Measurements from ENCODE around the gene NR2C2AP. TPM values are rescaled to one million over a fixed set of nuclear protein-coding genes. Genes with fewer than 3 reads are reported as not detected.

Gene NR2C2AP
- total RNA-seq, 1 experiment from 2014 or later, result 31.7 TPM

GRCh38 chr19:19211499-19212420 is 8.5 kb upstream of the NR2C2AP start, which contains the start of gene NCAN:
Gene NCAN (plus strand): TSS chr19:19211958. CDS start chr19:19216954, 4,996 bp downstream.
- H3T11ph ChIP-seq (ENCODE audit: low read length), result no peak within 1 kb of the TSS
- peaks cover 36% of the 10 kb centered on the region for H3K27me3 ChIP-seq (ENCODE audit: insufficient read depth, low read length)
- no peak within 1 kb of the TSS for H3K23ac ChIP-seq (ENCODE audit: insufficient read length, low read depth, low read length)
- DNase-seq, result peak; percentile 47
- TF ChIP-seq, protein P1, sequence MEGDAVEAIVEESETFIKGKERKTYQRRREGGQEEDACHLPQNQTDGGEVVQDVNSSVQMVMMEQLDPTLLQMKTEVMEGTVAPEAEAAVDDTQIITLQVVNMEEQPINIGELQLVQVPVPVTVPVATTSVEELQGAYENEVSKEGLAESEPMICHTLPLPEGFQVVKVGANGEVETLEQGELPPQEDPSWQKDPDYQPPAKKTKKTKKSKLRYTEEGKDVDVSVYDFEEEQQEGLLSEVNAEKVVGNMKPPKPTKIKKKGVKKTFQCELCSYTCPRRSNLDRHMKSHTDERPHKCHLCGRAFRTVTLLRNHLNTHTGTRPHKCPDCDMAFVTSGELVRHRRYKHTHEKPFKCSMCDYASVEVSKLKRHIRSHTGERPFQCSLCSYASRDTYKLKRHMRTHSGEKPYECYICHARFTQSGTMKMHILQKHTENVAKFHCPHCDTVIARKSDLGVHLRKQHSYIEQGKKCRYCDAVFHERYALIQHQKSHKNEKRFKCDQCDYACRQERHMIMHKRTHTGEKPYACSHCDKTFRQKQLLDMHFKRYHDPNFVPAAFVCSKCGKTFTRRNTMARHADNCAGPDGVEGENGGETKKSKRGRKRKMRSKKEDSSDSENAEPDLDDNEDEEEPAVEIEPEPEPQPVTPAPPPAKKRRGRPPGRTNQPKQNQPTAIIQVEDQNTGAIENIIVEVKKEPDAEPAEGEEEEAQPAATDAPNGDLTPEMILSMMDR (conservative IDR thresholded peaks at IDR 0.05), result no peak
- no peak within 1 kb of the TSS for H4K5ac ChIP-seq (ENCODE audit: insufficient read length, low read depth, low read length)
- H3K18ac ChIP-seq (ENCODE audit: insufficient read length, low read depth, low read length), result no peak within 1 kb of the TSS
- H3K9me3 Mint-ChIP-seq, result peaks cover 0 to 8% of the 10 kb centered on the region in 2 experiments; a peak in 2 of 5 replicates
- no CpG with 5 or more reads among the region's 54 CpGs for WGBS (ENCODE audit: extremely low coverage, insufficient read length, low lambda C conversion rate)
- no peak within 1 kb of the TSS; the same call in 1 of the 2 replicates for H3K14ac ChIP-seq (ENCODE audit: insufficient read depth, low read length)
- H3K79me2 ChIP-seq (ENCODE audit: insufficient read depth, low read length), result no peaks in the 10 kb centered on the region
- H2AFZ ChIP-seq (ENCODE audit: low read length), result no peak within 1 kb of the TSS
- no peak within 1 kb of the TSS for H2BK5ac ChIP-seq (ENCODE audit: insufficient read length, low read length)
- H2BK12ac ChIP-seq (ENCODE audit: insufficient read length, low read depth, low read length), result no peak within 1 kb of the TSS
- peaks cover 4 to 27% of the 10 kb centered on the region in 2 experiments for H3K4me1 Mint-ChIP-seq
- no peak within 1 kb of the TSS for H2BK120ac ChIP-seq (ENCODE audit: low read depth, low read length, poor library complexity, severe bottlenecking)
- H3K23me2 ChIP-seq (ENCODE audit: insufficient read length, low read depth, low read length, poor library complexity, severe bottlenecking), result peaks cover 11% of the 10 kb centered on the region
- H4K91ac ChIP-seq (ENCODE audit: insufficient read length, low read depth, low read length), result no peak within 1 kb of the TSS
- H3K4me3 Mint-ChIP-seq, result peak within 1 kb of the TSS; percentile 61 to 83
- no peak within 1 kb of the TSS for H3K4ac ChIP-seq (ENCODE audit: low read depth, low read length)
- H2BK20ac ChIP-seq (ENCODE audit: low read depth, low read length, poor library complexity, severe bottlenecking), result no peak within 1 kb of the TSS
- no peaks in the 10 kb centered on the region for H4K20me1 ChIP-seq (ENCODE audit: control insufficient read depth, insufficient read depth, insufficient read length)
- H2BK15ac ChIP-seq (ENCODE audit: low read depth, low read length), result no peak within 1 kb of the TSS
- no peak within 1 kb of the TSS for H3K56ac ChIP-seq (ENCODE audit: insufficient read length, low read depth, low read length)
- no peaks in the 10 kb centered on the region for H3K9me3 ChIP-seq (ENCODE audit: control insufficient read depth, low read depth, low read length)
- H3K9ac ChIP-seq (ENCODE audit: extremely low read depth, insufficient read length, low read length), result no peak within 1 kb of the TSS
- peaks cover 3% of the 10 kb centered on the region; the same call in 1 of the 2 replicates for H3K4me1 ChIP-seq (ENCODE audit: insufficient read depth, low read length)
- H3K4me2 ChIP-seq (ENCODE audit: insufficient read depth, insufficient read length, low read length), result peak within 1 kb of the TSS; percentile 47
- H3K27me3 Mint-ChIP-seq (ENCODE audit: low read depth), result peaks cover 96% of the 10 kb centered on the region
- H4K8ac ChIP-seq (replicated peaks; ENCODE audit: insufficient read length, low read depth, low read length), result no peak within 1 kb of the TSS
- H3K79me1 ChIP-seq (ENCODE audit: insufficient read depth, low read depth, low read length, poor library complexity, severe bottlenecking), result no peaks in the 10 kb centered on the region
- H3K36me3 Mint-ChIP-seq (ENCODE audit: insufficient read depth in 1 of 3, low read depth in 3 of 3), result no peaks in the 10 kb centered on the region; a peak in 1 of 7 replicates
- no peak within 1 kb of the TSS; a peak in 1 of 7 replicates for H3K27ac Mint-ChIP-seq
- no peak within 1 kb of the TSS for H3K27ac ChIP-seq (ENCODE audit: insufficient read length, low read depth, low read length)
- no peak within 1 kb of the TSS for H2AK5ac ChIP-seq (ENCODE audit: insufficient read length, low read length)
